ENCODE results near the gene LEO1.

LEO1 gene

DNA sequence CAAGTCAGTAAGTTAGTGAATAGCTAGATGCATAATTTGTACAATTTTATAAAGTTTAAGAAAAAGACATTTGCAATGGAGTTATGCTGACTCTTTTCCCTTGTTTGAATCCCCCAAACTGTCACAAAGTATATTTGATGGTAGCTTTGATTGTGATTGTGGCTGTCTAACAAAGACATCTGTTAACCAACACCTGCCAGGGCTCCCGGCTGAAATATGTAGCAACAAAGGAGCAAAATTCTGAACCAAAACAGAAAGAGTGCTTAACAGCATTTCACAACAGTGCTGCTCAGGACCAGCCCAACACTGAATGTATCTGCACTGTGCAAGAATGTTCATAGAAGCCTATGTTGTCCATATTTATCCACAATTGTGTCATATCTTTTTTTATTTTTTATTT, 39.4 kb downstream of the LEO1 start:
- DNase-seq (ENCODE audit: extremely low read depth in 1 of 2, low read depth in 1 of 2) = no peak

DNA sequence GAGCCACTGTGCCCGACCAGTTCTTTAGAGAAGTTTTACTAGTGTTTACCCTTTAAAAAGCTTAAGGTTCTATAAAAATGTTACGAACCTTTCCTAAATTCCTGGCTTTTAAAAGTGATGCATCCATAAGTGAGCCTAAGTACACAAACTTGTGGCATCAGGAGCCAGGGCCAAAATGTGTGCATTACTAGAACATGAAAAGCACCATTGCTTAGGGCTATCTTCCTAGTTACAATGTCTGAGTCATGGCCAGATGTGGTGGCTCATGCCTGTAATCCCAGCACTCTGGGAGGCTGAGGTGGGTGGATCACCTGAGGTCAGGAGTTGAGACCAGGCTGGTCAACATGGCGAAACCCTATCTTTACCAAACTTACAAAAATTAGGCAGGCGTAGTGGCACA, 39.9 kb downstream of the LEO1 start:
- DNase-seq (ENCODE audit: extremely low read depth in 1 of 2, low read depth in 1 of 2) = no peak

DNA sequence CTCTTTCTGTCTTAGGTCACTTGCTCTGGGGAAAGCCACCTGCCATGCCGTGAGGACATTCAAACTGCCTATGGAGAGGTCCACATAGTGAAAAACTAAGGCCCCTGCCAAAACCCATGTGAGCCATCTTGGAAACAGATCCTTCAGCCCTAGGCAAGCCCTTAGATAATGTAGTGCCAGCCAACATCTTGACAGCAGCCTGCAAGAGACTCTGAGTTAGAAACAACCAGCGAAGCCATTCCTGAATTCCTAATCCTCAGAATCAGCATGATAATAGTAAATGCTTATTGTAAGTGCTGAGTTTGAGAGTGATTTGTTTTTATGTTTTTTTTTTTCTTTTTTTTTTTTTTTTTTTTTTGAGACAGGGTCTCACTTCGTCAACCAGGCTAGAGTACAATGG, 40.6 kb downstream of the LEO1 start:
- DNase-seq (ENCODE audit: extremely low read depth in 1 of 2, low read depth in 1 of 2) = no peak

DNA sequence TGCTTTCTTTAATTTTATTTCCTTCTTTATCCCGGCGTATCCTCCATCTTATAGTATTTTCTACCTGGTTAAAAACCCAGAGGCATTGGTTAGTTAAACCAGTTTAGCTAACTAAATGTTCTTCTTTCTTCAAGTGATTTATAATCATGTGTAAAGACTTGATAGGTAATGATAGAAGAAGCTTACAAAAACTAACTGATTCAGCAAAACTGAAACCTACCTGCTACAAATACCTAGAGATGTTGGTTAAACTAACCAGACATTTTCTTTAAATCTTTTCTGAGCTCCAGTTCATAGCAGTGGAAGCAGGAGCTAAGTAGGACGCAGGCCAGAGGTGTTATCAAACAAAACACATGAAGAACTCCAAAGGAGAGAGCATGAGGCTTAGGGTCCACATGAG, 44.8 kb downstream of the LEO1 start:
- no peak for DNase-seq (ENCODE audit: extremely low read depth in 1 of 2, low read depth in 1 of 2)

DNA sequence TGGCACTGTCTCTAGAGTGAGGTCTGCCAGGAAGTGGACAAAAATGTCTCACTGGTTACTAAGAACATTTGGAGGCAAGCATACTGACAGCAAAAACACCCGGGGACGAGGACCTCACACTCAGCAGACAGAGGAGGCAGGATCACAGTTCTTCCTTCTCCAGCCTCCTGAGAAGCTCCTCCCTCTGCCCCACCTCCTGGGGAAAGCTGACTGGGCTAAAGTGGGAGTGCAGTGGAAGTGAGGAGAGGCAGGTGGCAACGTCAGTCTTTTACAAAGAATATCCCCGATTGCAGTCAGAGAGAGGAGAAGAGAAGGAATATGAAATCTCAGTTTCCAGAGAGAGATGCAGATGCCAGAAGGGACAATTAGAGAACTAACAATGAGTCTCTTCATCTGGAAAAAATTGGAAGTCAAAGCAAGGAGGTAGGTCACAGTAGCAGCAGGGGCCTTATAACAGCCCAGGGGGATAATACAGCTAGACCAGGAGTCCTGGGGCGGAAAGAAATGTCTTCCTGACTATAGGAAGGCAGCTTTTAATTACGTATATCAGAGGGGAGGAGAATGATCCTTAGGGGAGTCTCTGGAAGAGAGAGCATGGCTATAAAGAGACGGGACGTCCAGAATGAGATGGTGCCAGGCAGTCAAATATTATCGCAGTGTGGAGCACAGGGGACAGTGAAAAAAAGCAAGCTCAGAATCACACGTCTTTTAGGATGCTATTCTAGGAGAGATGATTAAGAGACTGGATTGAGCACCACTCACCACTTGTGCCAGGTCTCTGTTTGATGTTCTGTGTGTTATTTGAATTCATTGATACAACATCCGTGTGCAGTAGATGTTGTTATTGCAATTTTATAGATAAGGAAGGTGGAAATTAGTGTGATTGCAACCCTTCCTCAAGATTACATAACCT, 47.2 kb downstream of the LEO1 start:
- DNase-seq (ENCODE audit: extremely low read depth in 1 of 2, low read depth in 1 of 2) = no peak

DNA sequence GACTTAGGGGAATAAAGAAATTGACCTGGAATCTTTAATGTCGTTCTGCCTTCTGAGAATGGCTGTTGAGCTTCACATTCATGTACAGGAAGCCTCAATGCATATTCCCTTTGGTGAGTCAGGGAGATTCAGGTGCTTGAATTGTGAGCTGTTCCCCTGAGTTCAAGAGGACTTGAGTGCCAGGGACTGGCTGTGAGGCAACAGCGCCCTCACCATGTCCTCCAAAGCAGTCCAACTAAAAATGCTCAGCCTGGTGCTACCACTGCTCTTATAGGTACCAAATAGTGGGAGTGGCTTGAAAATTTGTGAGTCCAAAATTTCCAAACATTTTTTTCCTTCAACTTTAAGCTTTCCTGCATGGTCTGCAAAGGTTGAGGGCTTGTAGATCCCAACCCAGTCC, 54.1 kb downstream of the LEO1 start:
- no peak for DNase-seq (ENCODE audit: extremely low read depth in 1 of 2, low read depth in 1 of 2)

DNA sequence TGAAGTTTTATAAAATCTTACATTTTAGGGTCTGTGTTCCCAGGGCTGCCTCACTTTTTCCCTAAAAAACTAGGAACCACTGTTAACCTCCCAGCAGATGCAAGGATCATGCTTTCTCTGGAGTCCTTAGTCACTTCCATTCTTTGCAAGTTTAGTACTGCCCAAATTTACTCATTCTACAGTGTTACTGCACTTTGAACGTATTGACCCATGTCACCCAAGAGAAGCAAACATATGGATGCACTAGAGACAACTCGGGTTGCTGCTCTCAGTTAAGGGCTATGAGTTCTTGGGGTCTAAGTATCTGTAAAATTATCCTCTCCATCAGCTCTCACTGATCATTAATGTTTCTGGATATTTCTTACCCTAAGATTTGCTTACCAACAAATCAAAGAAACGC, 59.0 kb downstream of the LEO1 start:
- DNase-seq (ENCODE audit: extremely low read depth in 1 of 2, low read depth in 1 of 2) = no peak

DNA sequence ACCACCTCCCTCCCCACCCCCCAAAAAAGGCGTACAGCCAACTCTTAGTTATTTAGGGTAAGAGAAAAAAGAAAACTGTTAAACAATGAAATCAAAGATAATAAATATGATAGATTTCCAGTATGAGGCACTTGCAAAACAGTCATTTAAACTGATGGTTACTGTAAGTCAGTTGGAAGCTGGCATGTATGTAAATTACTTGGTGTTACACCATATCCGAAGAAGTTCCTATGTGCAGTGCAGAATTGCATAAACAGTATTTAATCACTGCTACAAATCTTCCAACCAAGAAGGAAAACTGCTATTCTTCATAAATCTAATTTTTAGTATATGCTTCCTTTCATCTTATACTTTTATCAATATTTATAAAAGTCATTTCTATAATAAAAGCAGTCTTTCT, 62.0 kb downstream of the LEO1 start:
- no peak for DNase-seq (ENCODE audit: extremely low read depth in 1 of 2, low read depth in 1 of 2)

DNA sequence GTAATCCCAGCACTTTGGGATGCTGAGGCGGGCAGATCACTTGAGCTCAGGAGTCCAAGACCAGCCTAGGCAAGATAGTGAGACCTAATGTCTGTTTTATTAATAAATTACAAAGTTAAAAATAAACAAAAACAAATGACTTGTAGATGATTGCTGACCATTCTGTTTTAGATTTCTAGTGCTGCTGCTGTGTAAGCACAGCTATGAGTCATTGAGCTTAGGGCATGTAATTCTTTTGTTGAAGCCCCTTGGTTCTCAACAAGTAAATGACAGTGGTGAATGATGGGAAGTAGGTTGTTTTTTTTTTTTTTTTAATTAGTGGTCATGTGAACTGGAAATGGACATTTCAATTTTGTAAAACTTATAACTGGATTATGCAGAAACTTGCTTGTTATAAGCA, 63.3 kb downstream of the LEO1 start:
- DNase-seq (ENCODE audit: extremely low read depth in 1 of 2, low read depth in 1 of 2) = no peak

DNA sequence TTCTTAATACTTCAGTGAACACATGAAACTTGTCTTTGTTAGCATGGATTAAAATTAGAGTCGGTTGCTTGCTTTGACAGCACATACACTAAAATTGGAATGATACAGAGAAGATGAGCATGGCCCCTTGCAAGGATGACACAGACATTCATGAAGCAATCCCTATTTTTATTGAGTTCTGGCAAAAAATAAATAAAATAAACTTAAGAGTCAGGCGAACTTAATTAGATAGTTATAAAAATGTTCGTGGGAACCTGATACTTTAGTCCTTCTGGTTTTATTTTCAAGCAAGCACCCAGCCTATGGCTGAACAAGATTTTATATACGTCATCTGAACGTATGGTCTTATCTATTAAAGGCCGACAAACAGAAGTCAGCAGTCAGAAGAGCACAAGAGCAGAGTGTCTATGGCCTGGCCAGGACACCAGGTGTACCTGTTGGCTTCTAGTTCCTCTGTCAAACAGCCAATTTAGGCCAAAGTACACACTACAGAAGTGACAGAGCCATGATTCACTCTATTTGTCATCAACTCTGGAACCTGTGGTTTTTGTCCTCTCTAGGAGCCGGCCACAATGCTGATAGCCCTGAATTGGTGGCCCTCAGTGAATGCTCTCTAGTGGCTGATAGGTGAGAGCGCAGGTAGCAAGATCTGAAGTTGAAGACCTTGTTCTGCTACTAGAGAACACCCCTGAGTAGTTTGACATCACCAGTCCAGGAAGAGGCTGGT, 64.3 kb downstream of the LEO1 start:
- DNase-seq (ENCODE audit: extremely low read depth in 1 of 2, low read depth in 1 of 2) = no peak

DNA sequence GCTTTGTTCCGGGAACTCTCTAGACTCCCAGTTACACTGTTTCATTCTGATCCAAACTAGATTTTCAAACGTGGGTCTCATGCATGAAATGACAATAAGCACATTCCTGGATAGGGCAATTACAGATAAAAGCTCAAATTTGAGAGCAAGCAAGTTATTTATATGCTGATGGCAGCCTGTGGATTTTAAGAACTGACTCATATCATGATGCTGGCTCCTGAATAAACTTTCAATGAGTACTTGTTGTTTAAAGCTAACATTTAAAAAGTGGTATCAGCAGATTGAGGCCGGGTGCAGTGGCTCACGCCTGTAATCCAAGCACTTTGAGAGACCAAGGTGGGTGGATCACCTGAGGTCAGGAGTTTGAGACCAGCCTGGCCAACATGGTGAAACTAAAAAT, 66.6 kb downstream of the LEO1 start:
- no peak for DNase-seq (ENCODE audit: extremely low read depth in 1 of 2, low read depth in 1 of 2)

DNA sequence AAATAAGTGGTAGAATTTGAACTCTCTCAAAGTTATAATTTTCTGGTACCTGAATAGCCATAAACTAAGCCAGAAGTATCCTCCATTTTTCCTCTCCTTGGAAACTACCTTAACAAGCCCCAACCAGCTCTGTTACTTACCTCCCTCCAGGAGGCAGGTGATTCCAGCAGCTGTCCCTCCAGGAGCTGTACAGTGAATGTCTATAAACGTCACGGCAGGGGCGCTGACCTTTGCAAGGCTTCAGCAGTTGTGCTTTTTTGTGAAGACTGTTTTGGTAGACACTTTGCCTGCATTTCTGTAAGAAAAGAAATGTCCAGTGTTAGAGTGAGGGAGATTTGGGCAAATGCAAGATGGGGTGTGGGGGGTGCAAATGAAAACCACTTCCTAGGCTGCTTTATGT, 67.2 kb downstream of the LEO1 start:
- DNase-seq (ENCODE audit: extremely low read depth in 1 of 2, low read depth in 1 of 2) = no peak

DNA sequence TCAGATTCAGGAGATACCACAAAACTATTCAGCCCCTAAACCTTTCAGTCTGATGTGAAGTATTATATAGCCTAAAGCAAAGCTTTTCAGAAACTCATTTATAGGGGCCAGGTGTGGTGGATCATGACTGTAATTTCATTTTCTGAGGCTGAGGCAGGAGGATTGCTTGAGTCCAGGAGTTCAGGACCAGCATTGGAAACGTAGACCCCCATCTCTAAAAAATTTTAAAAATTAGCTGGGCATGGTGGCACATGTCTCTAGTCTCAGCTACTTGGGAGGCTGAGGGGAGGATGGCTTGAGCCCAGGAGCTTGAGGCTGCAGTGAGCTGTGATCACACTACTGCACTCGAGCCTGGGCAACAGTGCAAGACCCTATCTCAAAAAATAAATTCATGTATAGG, 82.1 kb downstream of the LEO1 start:
- no peak for DNase-seq (ENCODE audit: extremely low read depth in 1 of 2, low read depth in 1 of 2)

DNA sequence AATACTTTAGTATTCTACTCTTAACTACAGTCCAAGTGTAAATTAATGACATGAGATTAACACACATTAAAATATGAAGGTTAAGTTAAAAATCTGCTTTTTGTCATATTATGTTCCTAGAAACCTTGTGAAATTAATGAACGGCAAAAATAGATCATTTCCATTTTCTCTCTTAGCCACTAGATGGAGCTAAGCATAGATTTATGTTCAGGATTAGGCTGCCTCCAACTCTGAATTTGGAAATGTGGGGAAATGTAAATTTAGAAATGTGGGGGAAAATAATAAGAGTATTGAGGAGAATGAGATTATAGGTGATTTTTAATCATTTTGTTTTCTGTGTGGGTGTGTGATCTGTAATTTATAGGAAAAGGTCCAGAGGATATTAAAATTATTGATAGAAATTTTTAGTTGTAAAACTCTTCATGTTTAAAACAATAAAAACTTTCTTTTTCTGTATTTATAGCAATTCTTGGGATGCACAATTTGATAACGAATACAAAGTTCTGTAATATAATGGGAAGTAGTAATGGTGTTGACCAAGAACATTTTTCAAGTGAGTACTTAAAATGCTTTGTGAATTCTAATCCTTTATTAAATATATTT, 82.9 kb downstream of the LEO1 start:
- no peak for DNase-seq (ENCODE audit: extremely low read depth in 1 of 2, low read depth in 1 of 2)

Data from stimulated activated CD8-positive, alpha-beta memory T cell treated with anti-CD3 and anti-CD28 coated beads, Interleukin-7, amount 100 ng/mL, for 48 hours (primary cell).